ENCODE measurements around the gene CSNK1D.

DNA sequence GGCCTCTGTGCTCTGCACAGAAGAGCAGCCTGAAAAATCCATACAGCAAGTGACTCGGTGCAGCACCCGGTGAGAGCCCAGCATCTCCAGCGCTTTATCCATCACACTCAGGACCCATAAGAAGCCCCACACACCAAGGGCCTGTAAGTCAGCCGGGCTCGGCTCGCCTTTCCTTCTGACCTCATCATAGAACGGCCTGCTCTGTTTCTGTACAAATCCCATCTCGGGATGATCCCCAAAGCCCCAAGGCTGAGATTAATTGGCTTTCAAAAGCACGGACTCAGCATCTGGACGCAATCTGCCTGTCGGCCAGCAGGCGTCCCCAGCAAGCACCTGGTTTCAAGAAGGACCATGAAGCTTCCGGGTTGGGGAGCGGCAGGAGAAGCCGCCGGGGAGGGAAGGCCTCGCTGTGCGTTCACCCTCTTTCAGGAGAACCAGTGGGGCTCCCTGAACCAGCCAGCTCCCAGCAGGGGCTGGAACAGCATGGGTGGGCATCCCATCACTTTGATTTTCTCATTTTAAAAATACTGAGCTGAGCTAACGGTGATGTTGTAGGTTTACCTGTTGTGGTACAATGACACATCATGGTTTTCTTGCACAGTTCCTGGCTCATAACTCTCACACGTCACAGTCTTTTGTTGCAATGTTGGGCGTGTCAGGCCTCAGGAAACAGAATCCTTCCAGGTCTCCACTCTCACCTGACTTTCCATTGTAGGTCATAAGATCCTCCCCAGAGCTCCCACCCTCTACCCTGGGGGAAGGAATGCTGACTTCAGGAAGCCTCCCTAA is 67.6 kb downstream of the CSNK1D start:
- TF ChIP-seq, protein P1, sequence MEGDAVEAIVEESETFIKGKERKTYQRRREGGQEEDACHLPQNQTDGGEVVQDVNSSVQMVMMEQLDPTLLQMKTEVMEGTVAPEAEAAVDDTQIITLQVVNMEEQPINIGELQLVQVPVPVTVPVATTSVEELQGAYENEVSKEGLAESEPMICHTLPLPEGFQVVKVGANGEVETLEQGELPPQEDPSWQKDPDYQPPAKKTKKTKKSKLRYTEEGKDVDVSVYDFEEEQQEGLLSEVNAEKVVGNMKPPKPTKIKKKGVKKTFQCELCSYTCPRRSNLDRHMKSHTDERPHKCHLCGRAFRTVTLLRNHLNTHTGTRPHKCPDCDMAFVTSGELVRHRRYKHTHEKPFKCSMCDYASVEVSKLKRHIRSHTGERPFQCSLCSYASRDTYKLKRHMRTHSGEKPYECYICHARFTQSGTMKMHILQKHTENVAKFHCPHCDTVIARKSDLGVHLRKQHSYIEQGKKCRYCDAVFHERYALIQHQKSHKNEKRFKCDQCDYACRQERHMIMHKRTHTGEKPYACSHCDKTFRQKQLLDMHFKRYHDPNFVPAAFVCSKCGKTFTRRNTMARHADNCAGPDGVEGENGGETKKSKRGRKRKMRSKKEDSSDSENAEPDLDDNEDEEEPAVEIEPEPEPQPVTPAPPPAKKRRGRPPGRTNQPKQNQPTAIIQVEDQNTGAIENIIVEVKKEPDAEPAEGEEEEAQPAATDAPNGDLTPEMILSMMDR (IDR thresholded peaks at IDR 0.05) = peak; percentile 97
- TF ChIP-seq POLR2AphosphoS5 (IDR thresholded peaks at IDR 0.05; ENCODE audit: low read depth, low read length) (peak; percentile 82), SIN3A (IDR thresholded peaks at IDR 0.05; ENCODE audit: borderline replicate concordance, insufficient read depth, low read depth, low read length) (0 out of 2 replicates have a peak, but pooled peaks have one; percentile 48)

Measured in Panc1 (cell line).